DOHH2 (cell line): ENCODE results near the gene SCO1.

ENCODE experiments used
- H3F3A ChIP-seq: fragments of 200-600 bp; sonication (generic), shearing (Covaris generic); 2 replicates; pipeline ENCODE4 v1.6.0; 2016; ENCODE audit warnings: antibody characterized with exemption, mild to moderate bottlenecking; ENCODE audit not compliant: control insufficient read depth, insufficient read depth
- H3K27ac ChIP-seq: fragments of 200-600 bp; sonication (generic); 2 replicates; pipeline ENCODE4 v1.5.1; 2014; ENCODE audit warnings: low read depth, mild to moderate bottlenecking, low read length, moderate library complexity
- H3K27me3 ChIP-seq: fragments of 200-600 bp; sonication (generic); 2 replicates; pipeline ENCODE4 v1.6.1; 2014; ENCODE audit warnings: mild to moderate bottlenecking, low read length, mixed read lengths; ENCODE audit not compliant: control insufficient read depth
- H3K36me3 ChIP-seq: fragments of 200-600 bp; sonication (generic); 2 replicates; pipeline ENCODE4 v1.6.1; 2014; ENCODE audit warnings: mild to moderate bottlenecking, low read length, moderate library complexity, mixed read lengths; ENCODE audit not compliant: control insufficient read depth
- H3K4me1 ChIP-seq: fragments of 200-600 bp; sonication (generic); 2 replicates; pipeline ENCODE4 v1.6.1; 2014; ENCODE audit warnings: mild to moderate bottlenecking, low read length, mixed read lengths; ENCODE audit not compliant: control insufficient read depth
- H3K4me2 ChIP-seq: fragments of 200-600 bp; sonication (generic); 2 replicates; pipeline ENCODE4 v1.6.0; 2014; ENCODE audit warnings: mild to moderate bottlenecking, low read length, moderate library complexity
- H3K4me3 ChIP-seq: fragments of 200-600 bp; sonication (generic); 2 replicates; pipeline ENCODE4 v1.5.1; 2014; ENCODE audit warnings: mild to moderate bottlenecking, low read length, mixed read lengths
- H3K79me2 ChIP-seq: fragments of 200-600 bp; sonication (generic); 2 replicates; pipeline ENCODE4 v1.6.1; 2014; ENCODE audit warnings: mild to moderate bottlenecking, low read length, mixed read lengths; ENCODE audit not compliant: control insufficient read depth
- H3K9me2 ChIP-seq: fragments of 200-600 bp; sonication (generic); replicated peaks from 2 replicates; pipeline ENCODE4 v1.6.1; 2014; ENCODE audit warnings: mild to moderate bottlenecking, low read length, mixed read lengths; ENCODE audit not compliant: control insufficient read depth
- H3K9me3 ChIP-seq: fragments of 200-600 bp; sonication (generic); 2 replicates; pipeline ENCODE4 v1.6.1; 2014; ENCODE audit warnings: antibody characterized with exemption, low read length, mixed read lengths; ENCODE audit not compliant: control insufficient read depth, insufficient read depth
- H4K20me1 ChIP-seq: fragments of 200-600 bp; sonication (generic); 2 replicates; pipeline ENCODE4 v1.6.0; 2014; ENCODE audit warnings: low read depth, mild to moderate bottlenecking, antibody characterized with exemption, low read length, moderate library complexity; ENCODE audit not compliant: control insufficient read depth, insufficient read depth
- CTCF ChIP-seq: fragments of 200-600 bp; sonication (generic); IDR thresholded peaks from one replicate; pipeline ENCODE4 v1.5.1; 2014; ENCODE audit warnings: antibody characterized with exemption, mild to moderate bottlenecking, low read depth, low read length; ENCODE audit not compliant: poor library complexity, severe bottlenecking
- EZH2phosphoT487 ChIP-seq: fragments of 200-600 bp; sonication (generic); IDR thresholded peaks from 2 replicates; pipeline ENCODE4 v1.6.1; 2017; ENCODE audit warnings: borderline replicate concordance, mild to moderate bottlenecking, antibody characterized with exemption, low read length, moderate library complexity, mixed read lengths

Gene SCO1

GRCh38 chr17:10739386-10739785 lies 42.1 kb upstream of the SCO1 start:
- no peaks in the 10 kb centered on the region for H3K36me3 ChIP-seq
- H3K4me3 ChIP-seq: no peak overlapping the region
- H3K9me3 ChIP-seq: no peaks in the 10 kb centered on the region
- H3K4me1 ChIP-seq: no peaks in the 10 kb centered on the region
- no peaks in the 10 kb centered on the region; the same call in 1 of the 2 replicates for H3K27me3 ChIP-seq
- no peaks in the 10 kb centered on the region for H3K9me2 ChIP-seq
- H3F3A ChIP-seq: no peaks in the 10 kb centered on the region
- H3K4me2 ChIP-seq: no peak overlapping the region
- H3K27ac ChIP-seq: no peak overlapping the region
- no peaks in the 10 kb centered on the region for H3K79me2 ChIP-seq
- H4K20me1 ChIP-seq: no peaks in the 10 kb centered on the region
- TF ChIP-seq CTCF: no peak
- TF ChIP-seq EZH2phosphoT487: no peak

- Histone ChIP-seq H3K4me2 (no peak overlapping the region), H3K79me2 (no peaks in the 10 kb centered on the region), H3K27ac (no peak overlapping the region), H3F3A (no peaks in the 10 kb centered on the region), H3K4me3 (no peak overlapping the region), H3K9me3 (no peaks in the 10 kb centered on the region), H3K27me3 (peaks cover 3% of the 10 kb centered on the region), H3K9me2 (no peaks in the 10 kb centered on the region), H3K4me1 (no peaks in the 10 kb centered on the region), H3K36me3 (no peaks in the 10 kb centered on the region), H4K20me1 (no peaks in the 10 kb centered on the region)
- no peak for TF ChIP-seq EZH2phosphoT487
- TF ChIP-seq CTCF: no peak
These were observed 41.4 kb upstream of the SCO1 start for GRCh38 chr17:10738521-10739258.

GRCh38 chr17:10737736-10738135 lies 40.4 kb upstream of the SCO1 start:
- no peak for TF ChIP-seq CTCF
- no peak for TF ChIP-seq EZH2phosphoT487
- Histone ChIP-seq H3K4me2 (no peak overlapping the region), H3K4me3 (no peak overlapping the region), H3K4me1 (no peaks in the 10 kb centered on the region), H3K9me2 (no peaks in the 10 kb centered on the region), H3K27me3 (peaks cover 9% of the 10 kb centered on the region), H3K36me3 (no peaks in the 10 kb centered on the region), H3K9me3 (no peaks in the 10 kb centered on the region), H3K79me2 (no peaks in the 10 kb centered on the region), H4K20me1 (no peaks in the 10 kb centered on the region), H3F3A (no peaks in the 10 kb centered on the region), H3K27ac (no peak overlapping the region)
